ENCODE measurements around the gene FKBP2.
A peak's percentile ranks its signal among the peaks of the same experiment; 100 is the strongest.

Gene FKBP2

GRCh38 chr11:64250415-64251015 lies 9.6 kb downstream of the FKBP2 start:
- DNase-seq = no peak

DNA sequence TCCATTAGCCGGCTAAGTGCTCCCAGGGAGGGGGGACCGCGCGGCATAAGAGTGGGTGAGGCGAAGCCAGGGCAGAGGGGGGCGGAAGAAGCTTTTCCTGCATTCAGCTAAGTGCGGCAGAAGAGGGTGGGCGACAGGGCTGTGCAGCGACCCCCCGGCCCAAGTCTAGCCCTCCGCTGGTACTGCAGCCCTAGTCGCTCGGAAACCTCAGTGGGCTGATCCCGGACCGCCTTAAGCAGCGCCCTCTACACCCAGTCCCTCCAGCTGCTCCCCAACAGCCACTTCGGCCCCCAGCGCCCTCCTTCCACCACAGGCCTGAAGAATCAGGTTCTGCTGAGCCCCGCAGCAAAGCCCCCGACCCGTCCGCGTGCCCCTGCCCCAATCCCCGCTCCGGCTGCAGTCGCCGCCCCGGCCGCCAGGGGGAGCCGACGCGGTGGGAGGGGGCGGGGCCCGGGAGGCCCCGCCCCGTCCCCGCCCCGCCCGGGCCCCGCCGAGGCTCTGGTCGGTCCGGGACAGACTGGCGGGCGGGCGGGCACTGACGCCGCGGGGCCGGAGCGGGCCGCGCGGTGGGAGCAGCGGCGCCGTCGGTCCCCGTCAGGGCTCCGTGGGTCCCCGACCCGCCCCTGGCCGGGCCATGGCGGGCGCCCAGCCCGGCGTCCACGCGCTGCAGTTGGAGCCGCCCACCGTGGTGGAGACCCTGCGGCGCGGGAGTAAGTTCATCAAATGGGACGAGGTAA lies 10.3 kb downstream of the FKBP2 start, which contains the start of gene PLCB3:
Gene PLCB3, plus strand, starts transcription at position 515 of the 737 bp plus-strand sequence. Its CDS starts 120 bp downstream, at position 635.
- DNase-seq = peak; percentile 59

DNA sequence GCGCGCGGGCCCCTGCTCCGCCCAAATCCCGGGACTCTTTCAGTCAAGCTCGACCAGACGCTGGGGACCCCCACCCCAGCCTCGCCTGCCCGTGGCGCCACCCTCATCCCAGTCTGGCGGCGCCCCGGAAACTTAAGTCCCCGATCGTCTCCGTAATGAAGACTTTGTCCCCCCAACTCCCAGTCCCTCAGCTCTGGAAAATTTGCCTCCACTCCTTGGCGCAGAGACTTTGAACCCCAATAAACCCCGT lies 10.8 kb downstream of the FKBP2 start:
- no peak for DNase-seq

- DNase-seq = no peak
Observed at GRCh38 chr11:64252003-64252872, 11.3 kb downstream of the FKBP2 start.

GRCh38 chr11:64253043-64253442 lies 12.1 kb downstream of the FKBP2 start:
- no peak for DNase-seq

DNA sequence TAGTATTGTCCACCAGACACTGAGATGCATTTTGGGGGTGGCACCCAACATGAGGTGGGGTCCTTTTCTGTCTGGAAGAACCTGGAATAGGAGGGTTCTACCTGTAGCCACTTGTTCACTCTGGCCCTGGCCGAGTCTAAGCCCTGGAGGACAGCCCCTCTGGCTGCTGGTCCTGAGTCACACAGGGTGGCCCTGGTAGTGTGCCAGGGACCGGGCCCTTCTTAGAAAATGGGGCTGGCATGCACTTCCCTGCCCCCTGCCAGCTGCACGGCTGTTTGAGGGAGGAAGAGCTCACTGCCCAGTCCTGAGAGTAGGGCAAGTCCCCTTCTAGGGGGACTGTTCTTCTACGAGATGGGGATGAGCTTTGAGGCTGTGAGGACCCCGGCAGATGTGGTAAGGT lies 12.6 kb downstream of the FKBP2 start:
- DNase-seq = no peak

GRCh38 chr11:64254326-64254725 lies 13.4 kb downstream of the FKBP2 start:
- DNase-seq = no peak

- DNase-seq = no peak
Observed at GRCh38 chr11:64255135-64256128, 14.5 kb downstream of the FKBP2 start.

DNA sequence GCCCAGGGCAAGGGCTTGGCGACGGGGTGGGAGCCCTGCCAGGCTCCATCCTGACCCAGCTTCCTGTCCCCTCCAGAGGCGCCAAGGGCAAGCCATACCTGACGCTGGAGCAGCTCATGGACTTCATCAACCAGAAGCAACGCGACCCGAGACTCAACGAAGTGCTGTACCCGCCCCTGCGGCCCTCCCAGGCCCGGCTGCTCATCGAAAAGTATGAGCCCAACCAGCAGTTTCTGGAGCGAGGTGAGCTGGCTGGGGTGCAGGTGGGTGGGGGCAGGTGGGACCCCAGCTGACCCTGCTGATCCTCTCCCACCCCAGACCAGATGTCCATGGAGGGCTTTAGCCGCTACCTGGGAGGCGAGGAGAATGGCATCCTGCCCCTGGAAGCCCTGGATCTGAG lies 15.4 kb downstream of the FKBP2 start:
- DNase-seq = no peak

GRCh38 chr11:64258356-64258755 lies 17.5 kb downstream of the FKBP2 start:
- DNase-seq = no peak

DNA sequence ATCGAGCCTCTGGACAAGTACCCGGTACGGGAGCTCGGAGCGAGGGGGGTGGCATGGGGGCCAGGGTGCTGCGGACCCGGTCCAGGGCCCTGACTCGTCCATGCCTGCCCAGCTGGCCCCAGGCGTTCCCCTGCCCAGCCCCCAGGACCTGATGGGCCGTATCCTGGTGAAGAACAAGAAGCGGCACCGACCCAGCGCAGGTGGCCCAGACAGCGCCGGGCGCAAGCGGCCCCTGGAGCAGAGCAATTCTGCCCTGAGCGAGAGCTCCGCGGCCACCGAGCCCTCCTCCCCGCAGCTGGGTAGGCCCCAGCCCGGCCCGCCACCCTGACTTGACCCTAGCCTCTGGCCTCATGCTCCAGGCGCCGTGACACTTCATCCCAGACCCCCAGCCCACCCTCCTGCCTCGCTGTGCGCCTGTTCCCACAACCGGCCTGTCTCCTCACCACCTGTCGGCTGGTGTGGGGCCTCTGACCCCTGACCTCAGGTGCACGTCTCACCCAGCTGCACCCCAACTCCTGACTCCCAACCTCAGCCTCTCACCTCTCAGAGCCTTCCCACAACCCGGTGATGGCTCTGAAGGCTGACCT lies 18.1 kb downstream of the FKBP2 start:
- no peak for DNase-seq

DNA sequence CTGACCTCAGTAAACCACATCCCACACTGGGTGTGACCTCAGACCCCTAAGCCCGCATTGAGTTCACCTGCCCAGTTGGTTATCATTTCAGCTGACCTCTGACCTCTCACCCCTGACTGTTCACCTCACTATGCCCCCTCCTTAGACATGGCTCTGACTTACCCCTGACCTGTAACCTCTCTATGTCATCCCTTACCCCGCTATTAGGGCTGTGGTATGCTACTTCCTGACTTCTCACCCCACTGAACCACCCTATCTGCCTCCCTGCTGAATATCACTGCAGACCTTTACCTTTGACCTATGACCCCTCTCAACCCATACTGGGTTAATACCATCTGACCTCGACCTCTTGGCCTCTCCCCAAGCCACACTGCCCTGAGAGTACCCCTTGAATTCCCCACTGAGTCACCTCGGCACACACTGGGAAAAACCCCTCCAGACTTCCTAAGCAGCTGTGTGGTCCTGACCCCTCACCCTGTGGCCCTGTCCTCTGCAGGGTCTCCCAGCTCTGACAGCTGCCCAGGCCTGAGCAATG lies 18.7 kb downstream of the FKBP2 start:
- no peak for DNase-seq

GRCh38 chr11:64260147-64260708 lies 19.3 kb downstream of the FKBP2 start:
- no peak for DNase-seq

GRCh38 chr11:64261556-64262080 lies 20.7 kb downstream of the FKBP2 start:
- DNase-seq = no peak

DNA sequence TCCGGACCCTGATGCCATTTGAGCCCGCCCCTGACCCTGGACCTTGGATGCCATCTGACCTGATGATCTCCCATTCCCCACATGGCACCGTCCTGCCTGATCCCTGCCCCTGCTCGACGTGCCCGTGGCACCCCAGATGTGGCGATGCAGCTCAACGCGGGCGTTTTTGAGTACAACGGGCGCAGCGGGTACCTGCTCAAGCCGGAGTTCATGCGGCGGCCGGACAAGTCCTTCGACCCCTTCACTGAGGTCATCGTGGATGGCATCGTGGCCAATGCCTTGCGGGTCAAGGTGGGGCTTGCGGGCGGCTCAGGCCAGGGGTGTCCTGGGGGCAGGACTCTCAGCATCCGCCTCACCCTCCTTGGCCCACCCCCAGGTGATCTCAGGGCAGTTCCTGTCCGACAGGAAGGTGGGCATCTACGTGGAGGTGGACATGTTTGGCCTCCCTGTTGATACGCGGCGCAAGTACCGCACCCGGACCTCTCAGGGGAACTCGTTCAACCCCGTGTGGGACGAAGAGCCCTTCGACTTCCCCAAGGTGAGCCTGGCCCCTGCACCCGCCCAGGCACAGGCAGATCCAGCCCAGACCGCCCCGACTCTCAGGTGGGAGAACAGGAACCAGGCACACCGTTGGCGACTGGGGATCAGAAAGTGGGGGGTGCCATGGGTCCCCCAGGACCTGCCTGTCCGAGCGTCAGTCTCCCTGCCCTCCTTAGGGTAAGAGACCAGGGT lies 21.5 kb downstream of the FKBP2 start:
- DNase-seq = no peak

GRCh38 chr11:64263021-64263946 lies 22.4 kb downstream of the FKBP2 start:
- no peak for DNase-seq

DNA sequence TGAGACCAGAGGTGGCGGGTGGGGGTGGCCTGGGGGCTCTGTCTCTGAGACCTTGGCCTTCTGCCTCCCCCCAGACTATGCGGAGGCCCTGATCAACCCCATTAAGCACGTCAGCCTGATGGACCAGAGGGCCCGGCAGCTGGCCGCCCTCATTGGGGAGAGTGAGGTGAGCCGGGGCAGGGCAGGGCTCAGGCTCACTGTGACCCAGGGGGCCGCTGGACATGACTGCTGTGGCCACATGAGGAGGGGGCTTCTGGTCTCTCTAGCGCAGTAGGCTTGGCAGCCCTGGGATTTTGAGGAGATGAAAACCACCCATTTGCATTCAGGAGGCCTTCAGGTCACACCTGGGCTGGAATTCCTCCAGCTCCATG lies 23.0 kb downstream of the FKBP2 start:
- DNase-seq = no peak

GRCh38 chr11:64264371-64264852 lies 23.5 kb downstream of the FKBP2 start:
- DNase-seq = no peak

All from activated T-cell treated with anti-CD3 and anti-CD28 coated beads for 4 hours (primary cell).